ENCODE results near the gene YBX2. TPM values are rescaled to one million over a fixed set of nuclear protein-coding genes. Genes with fewer than 3 reads are reported as not detected.

Gene YBX2
- total and polyA plus RNA-seq, 9 donors = 0.36 to 2.7 (median 1.1) TPM

DNA sequence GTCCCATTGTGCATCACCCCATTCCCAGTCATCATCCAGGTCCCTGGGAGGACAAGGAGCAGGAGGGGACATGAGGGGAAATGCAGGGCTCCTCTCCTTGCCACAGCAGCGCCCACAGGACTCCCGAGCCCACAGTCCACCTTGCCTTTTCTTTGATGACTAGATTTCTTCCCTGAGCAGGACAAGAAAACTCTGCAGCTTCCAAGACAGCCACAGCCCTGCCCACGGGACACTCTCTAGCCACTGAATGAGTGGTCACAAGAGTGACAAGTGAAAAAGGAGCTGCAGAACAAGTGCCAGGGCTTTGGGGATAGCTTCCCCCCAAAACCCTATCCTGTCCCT is 30.0 kb upstream of the YBX2 start:
- Histone ChIP-seq H3K9me3 (replicated peaks; ENCODE audit: control insufficient read depth, low read depth, low read length) (no peaks in the 10 kb centered on the region), H3K27me3 (ENCODE audit: control insufficient read depth, insufficient read depth, low read length) (no peaks in the 10 kb centered on the region), H3K4me1 (ENCODE audit: control insufficient read depth, insufficient read depth, low read length) (peaks cover 8% of the 10 kb centered on the region), H3K4me3 (ENCODE audit: low read length) (no peak overlapping the region), H3K36me3 (ENCODE audit: control insufficient read depth, insufficient read depth, low read length) (peaks cover 75% of the 10 kb centered on the region), H3K27ac (ENCODE audit: low read length) (no peak overlapping the region)
- no peak for DNase-seq
- no CpG with 5 or more reads among the region's 3 CpGs for WGBS (ENCODE audit: insufficient coverage)

DNA sequence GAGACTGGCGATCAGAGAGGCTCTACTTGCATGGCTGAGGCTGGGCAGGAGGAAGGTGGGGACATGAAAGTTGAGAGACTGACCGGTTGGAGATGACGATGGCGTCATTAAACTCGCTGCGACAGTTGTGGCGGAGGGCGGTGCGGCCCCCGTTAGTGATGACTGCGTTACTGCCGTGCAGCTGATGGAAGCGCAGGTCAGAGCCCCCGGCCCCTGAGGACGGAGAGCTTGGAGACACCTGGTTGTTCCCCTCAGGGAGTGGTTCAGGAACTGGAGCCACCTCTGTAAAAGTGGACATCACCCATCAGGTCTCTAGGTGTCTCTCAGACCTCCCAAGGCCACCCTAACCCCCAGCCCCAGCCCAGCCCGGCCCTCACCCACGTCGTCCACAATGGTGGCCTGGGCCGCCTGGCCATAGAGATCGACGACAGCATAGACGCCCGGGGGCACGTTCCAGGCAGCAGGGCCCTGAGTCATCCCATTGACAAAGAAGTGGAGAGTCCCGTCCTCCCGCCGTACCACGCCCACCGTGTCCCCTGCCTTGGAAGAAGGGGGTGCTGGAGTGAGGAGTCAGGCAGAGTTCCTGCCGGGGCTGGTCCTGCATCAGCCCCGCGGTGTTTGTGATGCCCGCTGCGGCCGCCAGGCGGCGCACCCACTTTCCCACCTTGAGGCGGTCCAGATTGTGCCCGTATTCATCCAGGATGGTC is 29.4 kb upstream of the YBX2 start:
- Histone ChIP-seq H3K4me3 (ENCODE audit: low read length) (no peak overlapping the region), H3K27ac (ENCODE audit: low read length) (no peak overlapping the region), H3K9me3 (replicated peaks; ENCODE audit: control insufficient read depth, low read depth, low read length) (no peaks in the 10 kb centered on the region), H3K27me3 (ENCODE audit: control insufficient read depth, insufficient read depth, low read length) (no peaks in the 10 kb centered on the region), H3K4me1 (ENCODE audit: control insufficient read depth, insufficient read depth, low read length) (peaks cover 8% of the 10 kb centered on the region), H3K36me3 (ENCODE audit: control insufficient read depth, insufficient read depth, low read length) (peaks cover 78% of the 10 kb centered on the region)
- 67% methylated on average over 36 of the region's 39 CpGs for WGBS (ENCODE audit: insufficient coverage)
- DNase-seq = no peak

DNA sequence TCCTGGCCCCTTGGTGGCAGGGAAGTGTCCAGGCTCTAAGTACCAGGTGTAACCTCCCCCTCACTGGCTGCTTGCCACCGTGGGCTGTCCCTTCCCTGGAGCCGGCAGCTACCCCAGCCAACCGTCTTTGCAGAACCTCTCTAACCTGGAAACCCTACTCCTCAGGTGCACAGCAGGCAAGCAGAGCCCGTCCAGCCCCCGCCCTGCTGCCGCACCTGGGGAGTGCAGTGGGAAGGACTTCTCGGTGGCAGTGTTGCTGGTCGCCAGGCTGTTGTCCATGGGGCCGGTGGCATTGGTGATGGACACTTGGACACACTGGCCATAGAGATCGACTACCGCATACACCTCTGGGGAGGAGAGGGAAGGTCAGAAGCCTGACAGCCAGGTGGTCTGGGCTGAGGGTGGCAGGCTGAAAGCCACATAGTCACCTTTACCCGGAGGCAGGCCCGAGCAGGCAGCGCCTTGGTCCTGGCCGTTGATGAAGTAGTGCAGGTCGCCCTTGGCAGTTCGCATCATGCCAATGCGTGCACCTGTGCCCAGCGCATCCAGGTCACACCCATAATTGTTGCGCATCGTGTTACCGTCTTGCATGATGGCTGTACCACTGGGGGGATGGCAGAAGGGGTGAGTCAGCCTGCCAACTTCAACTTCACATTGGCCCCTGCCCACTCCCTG is 28.2 kb upstream of the YBX2 start:
- Histone ChIP-seq H3K4me3 (ENCODE audit: low read length) (no peak overlapping the region), H3K36me3 (ENCODE audit: control insufficient read depth, insufficient read depth, low read length) (peaks cover 90% of the 10 kb centered on the region), H3K27ac (ENCODE audit: low read length) (no peak overlapping the region), H3K9me3 (replicated peaks; ENCODE audit: control insufficient read depth, low read depth, low read length) (no peaks in the 10 kb centered on the region), H3K27me3 (ENCODE audit: control insufficient read depth, insufficient read depth, low read length) (no peaks in the 10 kb centered on the region), H3K4me1 (ENCODE audit: control insufficient read depth, insufficient read depth, low read length) (no peaks in the 10 kb centered on the region)
- DNase-seq = no peak
- 95% methylated on average over 15 of the region's 22 CpGs for WGBS (ENCODE audit: insufficient coverage)

- peaks cover 89% of the 10 kb centered on the region for H3K36me3 ChIP-seq (ENCODE audit: control insufficient read depth, insufficient read depth, low read length)
- no peaks in the 10 kb centered on the region for H3K27me3 ChIP-seq (ENCODE audit: control insufficient read depth, insufficient read depth, low read length)
- no peaks in the 10 kb centered on the region for H3K4me1 ChIP-seq (ENCODE audit: control insufficient read depth, insufficient read depth, low read length)
- H3K9me3 ChIP-seq (replicated peaks; ENCODE audit: control insufficient read depth, low read depth, low read length) = no peaks in the 10 kb centered on the region
- WGBS (ENCODE audit: insufficient coverage) = 90% methylated on average over 14 of the region's 15 CpGs
- H3K27ac ChIP-seq (ENCODE audit: low read length) = no peak overlapping the region
- no peak overlapping the region for H3K4me3 ChIP-seq (ENCODE audit: low read length)
- no peak for DNase-seq
These were observed 27.0 kb upstream of the YBX2 start for GRCh38 chr17:7321466-7321865.

- Histone ChIP-seq H3K4me3 (ENCODE audit: low read length) (no peak overlapping the region), H3K36me3 (ENCODE audit: control insufficient read depth, insufficient read depth, low read length) (peaks cover 76% of the 10 kb centered on the region), H3K27me3 (ENCODE audit: control insufficient read depth, insufficient read depth, low read length) (no peaks in the 10 kb centered on the region), H3K4me1 (ENCODE audit: control insufficient read depth, insufficient read depth, low read length) (peaks cover 22% of the 10 kb centered on the region), H3K27ac (ENCODE audit: low read length) (no peak overlapping the region), H3K9me3 (replicated peaks; ENCODE audit: control insufficient read depth, low read depth, low read length) (no peaks in the 10 kb centered on the region)
- DNase-seq = no peak
- WGBS (ENCODE audit: insufficient coverage) = 93% methylated on average over 11 of the region's 13 CpGs
These were observed 23.9 kb upstream of the YBX2 start for GRCh38 chr17:7318121-7318860.

DNA sequence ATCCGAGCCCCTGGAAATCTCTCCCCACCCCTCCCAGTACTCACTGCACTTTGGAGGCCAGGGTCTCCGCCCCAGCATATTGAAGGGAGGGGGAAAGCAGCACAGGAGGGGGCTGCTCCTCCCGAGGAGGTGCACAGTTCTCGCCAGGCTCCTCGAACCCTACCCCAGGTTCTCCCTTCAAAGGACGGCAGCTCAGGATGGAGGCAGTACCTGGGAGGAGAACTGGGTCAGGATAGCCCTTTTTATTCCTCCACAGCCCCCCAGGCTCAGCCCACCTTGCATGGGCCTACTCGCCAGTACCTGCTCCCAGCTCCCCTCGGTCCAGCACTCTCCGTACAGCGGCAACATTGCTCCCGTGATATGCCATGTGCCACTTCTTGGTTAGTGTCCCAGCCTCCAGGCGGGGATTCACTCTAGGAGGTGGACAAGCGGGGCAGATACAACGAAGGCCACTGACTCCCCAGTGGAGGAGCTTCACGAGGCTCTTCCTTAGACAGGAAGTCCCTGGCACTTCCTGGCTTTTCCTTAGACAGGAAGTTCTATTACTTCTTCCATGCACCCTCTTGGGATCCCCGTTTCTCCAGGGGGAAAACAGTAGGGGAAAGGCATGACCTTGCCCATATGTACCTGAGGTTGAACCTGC is 22.8 kb upstream of the YBX2 start:
- Histone ChIP-seq H3K36me3 (ENCODE audit: control insufficient read depth, insufficient read depth, low read length) (peaks cover 76% of the 10 kb centered on the region), H3K4me1 (ENCODE audit: control insufficient read depth, insufficient read depth, low read length) (peaks cover 24% of the 10 kb centered on the region), H3K4me3 (ENCODE audit: low read length) (no peak overlapping the region), H3K27me3 (ENCODE audit: control insufficient read depth, insufficient read depth, low read length) (no peaks in the 10 kb centered on the region), H3K27ac (ENCODE audit: low read length) (no peak overlapping the region), H3K9me3 (replicated peaks; ENCODE audit: control insufficient read depth, low read depth, low read length) (no peaks in the 10 kb centered on the region)
- no peak for DNase-seq
- 92% methylated on average over 11 of the region's 16 CpGs for WGBS (ENCODE audit: insufficient coverage)

DNA sequence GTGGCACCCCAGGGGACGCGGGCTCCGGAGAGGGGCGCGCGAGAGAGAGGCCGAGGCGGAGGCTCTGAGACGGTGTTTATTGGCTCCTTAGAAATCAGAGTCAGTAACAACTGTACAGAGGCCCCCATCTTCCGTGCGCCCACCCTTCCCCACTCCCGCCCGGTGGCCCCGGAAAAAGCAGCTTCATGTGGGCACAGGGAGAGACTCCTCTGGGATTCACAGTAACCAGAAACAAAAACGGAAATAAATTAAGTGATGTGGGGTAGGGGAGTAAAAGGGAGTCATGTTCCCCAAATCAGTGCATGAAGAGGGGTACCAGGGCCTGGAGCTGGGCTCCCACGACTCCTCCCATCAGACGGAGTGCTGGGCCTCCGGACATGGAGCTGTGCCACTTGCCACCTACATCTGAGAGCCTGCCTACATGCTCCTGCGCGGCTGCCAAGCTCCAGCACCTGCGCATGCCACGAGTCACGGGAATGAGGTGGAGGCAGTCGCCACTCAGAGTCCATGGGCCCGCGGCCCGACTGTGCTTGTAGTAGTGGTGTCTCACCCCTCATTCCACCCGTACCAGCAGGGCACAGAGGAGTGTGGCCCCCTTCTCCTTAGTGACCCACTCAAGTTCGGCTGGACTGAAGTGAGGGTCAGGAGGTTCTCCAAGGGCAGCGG is 21.3 kb upstream of the YBX2 start:
- Histone ChIP-seq H3K36me3 (ENCODE audit: control insufficient read depth, insufficient read depth, low read length) (peaks cover 75% of the 10 kb centered on the region), H3K9me3 (replicated peaks; ENCODE audit: control insufficient read depth, low read depth, low read length) (no peaks in the 10 kb centered on the region), H3K27ac (ENCODE audit: low read length) (peak overlapping the region; percentile 80), H3K4me3 (ENCODE audit: low read length) (peak overlapping the region; percentile 76), H3K4me1 (ENCODE audit: control insufficient read depth, insufficient read depth, low read length) (peaks cover 24% of the 10 kb centered on the region), H3K27me3 (ENCODE audit: control insufficient read depth, insufficient read depth, low read length) (no peaks in the 10 kb centered on the region)
- WGBS (ENCODE audit: insufficient coverage) = 79% methylated on average over 9 of the region's 30 CpGs
- no peak for DNase-seq

DNA sequence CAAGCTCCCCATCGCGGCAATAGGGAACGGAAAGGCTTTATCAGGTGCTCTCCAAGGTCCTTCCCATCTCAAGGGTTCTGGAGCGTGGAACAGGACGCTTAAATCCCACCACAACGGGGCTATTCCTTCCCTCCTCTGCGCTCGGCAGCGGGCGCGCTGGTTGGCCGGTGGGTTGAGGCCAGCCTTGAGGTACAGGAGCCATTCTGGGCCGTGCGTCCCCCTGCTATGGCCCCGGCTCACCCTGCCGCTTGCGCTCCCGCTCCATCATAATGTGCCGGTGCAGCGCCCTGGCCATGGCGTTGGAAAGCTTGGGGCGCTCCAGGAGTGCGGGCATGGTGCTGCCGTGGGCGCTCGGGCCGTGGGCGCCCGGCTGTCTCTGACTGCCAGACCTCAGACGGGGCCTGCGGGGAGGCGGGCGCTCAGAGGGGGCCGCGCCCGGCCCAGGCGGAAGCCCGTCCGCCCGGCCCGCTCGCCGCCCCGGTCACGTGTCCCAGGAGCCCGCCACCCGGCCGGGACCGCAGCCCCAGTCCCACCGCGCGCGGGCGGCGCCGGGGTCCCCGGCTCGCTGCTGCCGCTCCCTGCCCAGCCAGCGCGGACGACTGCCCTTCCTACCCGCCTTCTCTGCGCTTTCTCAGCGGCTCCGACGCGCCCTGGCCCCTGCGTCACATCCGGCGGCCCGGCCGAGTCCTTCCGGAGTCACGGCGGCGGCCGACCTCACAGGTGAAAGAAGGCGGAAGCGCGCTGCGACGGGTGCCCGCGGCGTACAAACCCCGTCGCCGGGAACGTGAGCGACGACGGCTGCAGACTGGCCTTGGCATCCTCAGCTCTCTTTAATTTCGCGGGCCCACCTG is 20.5 kb upstream of the YBX2 start, which contains the start of gene GPS2:
GPS2 (minus strand) TSS at position 642 of the 851 bp plus-strand sequence; CDS start at position 334, 308 bp downstream.
- Histone ChIP-seq H3K36me3 (ENCODE audit: control insufficient read depth, insufficient read depth, low read length) (peaks cover 75% of the 10 kb centered on the region), H3K9me3 (replicated peaks; ENCODE audit: control insufficient read depth, low read depth, low read length) (no peaks in the 10 kb centered on the region), H3K4me3 (ENCODE audit: low read length) (peak within 1 kb of the TSS; percentile 76), H3K27ac (ENCODE audit: low read length) (peak within 1 kb of the TSS; percentile 80), H3K4me1 (ENCODE audit: control insufficient read depth, insufficient read depth, low read length) (peaks cover 26% of the 10 kb centered on the region), H3K27me3 (ENCODE audit: control insufficient read depth, insufficient read depth, low read length) (no peaks in the 10 kb centered on the region)
- DNase-seq = peak; percentile 94
- under 1% methylated on average over 92 of the region's 95 CpGs for WGBS (ENCODE audit: insufficient coverage)
